ENCODE measurements around the gene KRTAP19-1. TPM values are rescaled to one million over a fixed set of nuclear protein-coding genes. Genes with fewer than 3 reads are reported as not detected.
"Not testable (repeated sequence)": the region's sequence is repeated elsewhere in the genome, so short reads cannot be mapped to it uniquely, and the experiment has no call there.

KRTAP19-1 gene
- total RNA-seq: not detected in 2 replicates

DNA sequence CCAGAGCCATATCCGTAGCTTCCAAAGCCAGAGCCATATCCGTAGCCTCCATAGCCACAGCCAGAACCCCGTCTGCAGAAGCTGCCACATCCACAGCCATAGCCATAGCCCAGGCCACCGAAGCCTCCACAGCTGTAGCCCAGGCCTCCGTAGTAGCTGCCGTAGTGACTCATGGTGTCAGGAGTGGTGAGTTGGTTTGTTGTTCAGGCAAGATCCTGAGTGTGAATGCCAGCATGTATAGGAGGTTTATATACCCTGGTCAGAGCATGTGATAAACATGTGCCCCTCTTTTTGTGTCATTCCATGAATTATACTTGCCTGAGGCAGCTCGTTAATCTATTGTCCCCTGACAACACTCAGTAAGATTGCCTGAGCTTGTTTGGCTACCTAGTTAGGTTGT, at the start of gene KRTAP19-1:
Gene KRTAP19-1 (minus strand): TSS at position 223 of the 400 bp plus-strand sequence. CDS start 50 bp downstream, at position 173.
- no peak within 1 kb of the TSS for H3K4me3 ChIP-seq (ENCODE audit: low read depth, low read length)
- DNase-seq (ENCODE audit: low read depth) (peak; percentile 25), FAIRE-seq (peak; percentile 84)
- TF ChIP-seq, protein P1, sequence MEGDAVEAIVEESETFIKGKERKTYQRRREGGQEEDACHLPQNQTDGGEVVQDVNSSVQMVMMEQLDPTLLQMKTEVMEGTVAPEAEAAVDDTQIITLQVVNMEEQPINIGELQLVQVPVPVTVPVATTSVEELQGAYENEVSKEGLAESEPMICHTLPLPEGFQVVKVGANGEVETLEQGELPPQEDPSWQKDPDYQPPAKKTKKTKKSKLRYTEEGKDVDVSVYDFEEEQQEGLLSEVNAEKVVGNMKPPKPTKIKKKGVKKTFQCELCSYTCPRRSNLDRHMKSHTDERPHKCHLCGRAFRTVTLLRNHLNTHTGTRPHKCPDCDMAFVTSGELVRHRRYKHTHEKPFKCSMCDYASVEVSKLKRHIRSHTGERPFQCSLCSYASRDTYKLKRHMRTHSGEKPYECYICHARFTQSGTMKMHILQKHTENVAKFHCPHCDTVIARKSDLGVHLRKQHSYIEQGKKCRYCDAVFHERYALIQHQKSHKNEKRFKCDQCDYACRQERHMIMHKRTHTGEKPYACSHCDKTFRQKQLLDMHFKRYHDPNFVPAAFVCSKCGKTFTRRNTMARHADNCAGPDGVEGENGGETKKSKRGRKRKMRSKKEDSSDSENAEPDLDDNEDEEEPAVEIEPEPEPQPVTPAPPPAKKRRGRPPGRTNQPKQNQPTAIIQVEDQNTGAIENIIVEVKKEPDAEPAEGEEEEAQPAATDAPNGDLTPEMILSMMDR (IDR thresholded peaks at IDR 0.05; ENCODE audit: insufficient read depth, low read length, severe bottlenecking): no peak
- no peaks in the 10 kb centered on the region for H3K36me3 ChIP-seq (ENCODE audit: control insufficient read depth, insufficient read depth, low read length)
- no peaks in the 10 kb centered on the region for H3K27me3 ChIP-seq (ENCODE audit: control insufficient read depth, insufficient read depth, low read length)

DNA sequence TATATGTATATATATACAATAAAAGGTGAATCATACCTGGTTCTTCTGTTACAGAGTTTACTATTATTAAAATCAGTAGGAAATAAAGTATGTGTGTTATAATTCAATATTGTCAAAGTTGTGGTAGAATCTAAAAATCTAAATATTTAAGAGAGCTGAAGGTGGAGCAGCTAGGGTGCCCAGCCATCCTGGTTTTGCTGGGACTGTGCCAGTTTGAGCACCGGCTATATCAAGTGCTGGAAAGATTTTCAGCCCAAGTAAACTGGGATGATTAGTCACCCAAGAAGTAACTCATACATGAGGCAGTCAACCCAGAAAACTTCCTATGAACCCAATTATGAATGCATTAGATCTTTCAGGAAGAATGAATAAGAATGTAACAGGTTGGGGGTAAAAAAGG, 38.7 kb upstream of the KRTAP19-1 start:
- Histone ChIP-seq H3K4me3 (ENCODE audit: low read depth, low read length) (no peak overlapping the region), H3K36me3 (ENCODE audit: control insufficient read depth, insufficient read depth, low read length) (no peaks in the 10 kb centered on the region), H3K27me3 (ENCODE audit: control insufficient read depth, insufficient read depth, low read length) (no peaks in the 10 kb centered on the region)
- DNase-seq (ENCODE audit: low read depth) (peak; percentile 8), FAIRE-seq (no peak)
- TF ChIP-seq, protein P1 (IDR thresholded peaks at IDR 0.05; ENCODE audit: insufficient read depth, low read length, severe bottlenecking): no peak

- no peaks in the 10 kb centered on the region for H3K36me3 ChIP-seq (ENCODE audit: control insufficient read depth, insufficient read depth, low read length)
- FAIRE-seq (no peak), DNase-seq (ENCODE audit: low read depth) (no peak)
- H3K4me3 ChIP-seq (ENCODE audit: low read depth, low read length): no peak overlapping the region
- TF ChIP-seq, protein P1 (IDR thresholded peaks at IDR 0.05; ENCODE audit: insufficient read depth, low read length, severe bottlenecking): no peak
- H3K27me3 ChIP-seq (ENCODE audit: control insufficient read depth, insufficient read depth, low read length): no peaks in the 10 kb centered on the region
Observed at GRCh38 chr21:30515681-30516080, 35.5 kb upstream of the KRTAP19-1 start.

GRCh38 chr21:30505621-30506205, 25.5 kb upstream of the KRTAP19-1 start:
- DNase-seq (ENCODE audit: low read depth): not testable (repeated sequence)

GRCh38 chr21:30502041-30502440, 21.9 kb upstream of the KRTAP19-1 start, which contains the start of gene KRTAP19-5:
KRTAP19-5 (minus strand) TSS chr21:30502141; CDS start chr21:30502090, 51 bp downstream.
- FAIRE-seq: no peak
- DNase-seq (ENCODE audit: low read depth): no peak
- no peak within 1 kb of the TSS for H3K4me3 ChIP-seq (ENCODE audit: low read depth, low read length)
- TF ChIP-seq, protein P1 (IDR thresholded peaks at IDR 0.05; ENCODE audit: insufficient read depth, low read length, severe bottlenecking): no peak
- H3K36me3 ChIP-seq (ENCODE audit: control insufficient read depth, insufficient read depth, low read length): no peaks in the 10 kb centered on the region
- H3K27me3 ChIP-seq (ENCODE audit: control insufficient read depth, insufficient read depth, low read length): no peaks in the 10 kb centered on the region

More at GRCh38 chr21:30505621-30506205, 25.5 kb upstream of the KRTAP19-1 start:
- FAIRE-seq; H3K4me3 ChIP-seq (ENCODE audit: low read depth, low read length); H3K27me3 ChIP-seq (ENCODE audit: control insufficient read depth, insufficient read depth, low read length); H3K36me3 ChIP-seq (ENCODE audit: control insufficient read depth, insufficient read depth, low read length): not testable (repeated sequence)
- TF ChIP-seq, protein P1 (IDR thresholded peaks at IDR 0.05; ENCODE audit: insufficient read depth, low read length, severe bottlenecking): peak; percentile 39

GRCh38 chr21:30497065-30497464, 16.9 kb upstream of the KRTAP19-1 start, which contains the start of gene KRTAP19-4:
KRTAP19-4 (minus strand) TSS chr21:30497165; CDS start chr21:30497110, 55 bp downstream.
- FAIRE-seq: peak; percentile 70
- DNase-seq (ENCODE audit: low read depth): no peak
- no peak within 1 kb of the TSS for H3K4me3 ChIP-seq (ENCODE audit: low read depth, low read length)
- H3K27me3 ChIP-seq (ENCODE audit: control insufficient read depth, insufficient read depth, low read length): no peaks in the 10 kb centered on the region
- H3K36me3 ChIP-seq (ENCODE audit: control insufficient read depth, insufficient read depth, low read length): no peaks in the 10 kb centered on the region
- TF ChIP-seq, protein P1 (IDR thresholded peaks at IDR 0.05; ENCODE audit: insufficient read depth, low read length, severe bottlenecking): no peak
